ENCODE data around the gene FAM222B. TPM values are rescaled to one million over a fixed set of nuclear protein-coding genes. Genes with fewer than 3 reads are reported as not detected.
"Not testable (repeated sequence)": the region's sequence is repeated elsewhere in the genome, so short reads cannot be mapped to it uniquely, and the experiment has no call there.

FAM222B gene
- total RNA-seq, 1 experiment from 2014 or later = 18.5 TPM

GRCh38 chr17:28792877-28793661 lies 49.5 kb downstream of the FAM222B start:
- Mint-ChIP-seq H3K27ac (ENCODE audit: low read depth, unreplicated experiment) (peak overlapping the region; percentile 46), H3K4me3 (ENCODE audit: unreplicated experiment) (no peak overlapping the region), H3K36me3 (ENCODE audit: insufficient read depth, unreplicated experiment) (peaks cover 70% of the 10 kb centered on the region), H3K9me3 (ENCODE audit: unreplicated experiment) (no peaks in the 10 kb centered on the region), H3K27me3 (ENCODE audit: insufficient read depth, unreplicated experiment) (no peaks in the 10 kb centered on the region), H3K4me1 (ENCODE audit: insufficient read depth, unreplicated experiment) (peaks cover 6% of the 10 kb centered on the region)
- DNase-seq (ENCODE audit: unreplicated experiment) = no peak
- ChIA-PET CTCF (interaction anchor here (0.6 to 1.2 kb wide), 3 partner anchors 14 to 91 kb away, joined by 3 to 7 read pairs (median 3); no protein-coding TSS in a partner anchor), POLR2A (interaction anchor here (0.6 to 1.4 kb wide), 5 partner anchors 9 to 49 kb away, joined by 3 to 5 read pairs (median 4); no protein-coding TSS in a partner anchor)
- intact Hi-C loops (cut with micrococcal nuclease) = no loop called here
- TF ChIP-seq CTCF (IDR thresholded peaks at IDR 0.05; ENCODE audit: unreplicated experiment) = no peak
- BruUV-seq (replicated peaks) = no TSS peak

GRCh38 chr17:28788100-28788499 lies 54.5 kb downstream of the FAM222B start:
- POLR2A ChIA-PET = interaction anchor here (0.8 to 1.3 kb wide), 3 partner anchors 15 to 24 kb away, joined by 3 read pairs; no protein-coding TSS in a partner anchor
- Mint-ChIP-seq H3K36me3 (ENCODE audit: insufficient read depth, unreplicated experiment) (peaks cover 58% of the 10 kb centered on the region), H3K27me3 (ENCODE audit: insufficient read depth, unreplicated experiment) (no peaks in the 10 kb centered on the region), H3K9me3 (ENCODE audit: unreplicated experiment) (no peaks in the 10 kb centered on the region), H3K27ac (ENCODE audit: low read depth, unreplicated experiment) (no peak overlapping the region), H3K4me1 (ENCODE audit: insufficient read depth, unreplicated experiment) (peaks cover 2% of the 10 kb centered on the region), H3K4me3 (ENCODE audit: unreplicated experiment) (no peak overlapping the region)
- DNase-seq (ENCODE audit: unreplicated experiment) = no peak
- no peak for TF ChIP-seq CTCF (IDR thresholded peaks at IDR 0.05; ENCODE audit: unreplicated experiment)
- CTCF ChIA-PET = interaction anchor here (0.6 to 2.8 kb wide), 3 partner anchors 13 to 43 kb away, joined by 3 to 8 read pairs (median 6); no protein-coding TSS in a partner anchor
- intact Hi-C loops (cut with micrococcal nuclease) = no loop called here
- BruUV-seq (replicated peaks) = no TSS peak

- H3K27ac Mint-ChIP-seq (ENCODE audit: low read depth, unreplicated experiment) = no peak overlapping the region
- H3K9me3 Mint-ChIP-seq (ENCODE audit: unreplicated experiment) = no peaks in the 10 kb centered on the region
- peaks cover 47% of the 10 kb centered on the region for H3K36me3 Mint-ChIP-seq (ENCODE audit: insufficient read depth, unreplicated experiment)
- no peak for TF ChIP-seq CTCF (IDR thresholded peaks at IDR 0.05; ENCODE audit: unreplicated experiment)
- ChIA-PET CTCF (interaction anchor here (0.6 to 2.1 kb wide), 2 partner anchors 20 to 58 kb away, joined by 3 to 7 read pairs; no protein-coding TSS in a partner anchor), POLR2A (interaction anchor here (0.7 to 1.1 kb wide), 2 partner anchors 31 to 160 kb away, joined by 3 read pairs; no protein-coding TSS in a partner anchor)
- intact Hi-C loops (cut with micrococcal nuclease) = no loop called here
- H3K4me1 Mint-ChIP-seq (ENCODE audit: insufficient read depth, unreplicated experiment) = peaks cover under 1% of the 10 kb centered on the region
- no TSS peak for BruUV-seq (replicated peaks)
- no peak for DNase-seq (ENCODE audit: unreplicated experiment)
- no peaks in the 10 kb centered on the region for H3K27me3 Mint-ChIP-seq (ENCODE audit: insufficient read depth, unreplicated experiment)
- no peak overlapping the region for H3K4me3 Mint-ChIP-seq (ENCODE audit: unreplicated experiment)
These were observed 59.4 kb downstream of the FAM222B start for GRCh38 chr17:28783161-28783560.

GRCh38 chr17:28779601-28780000 lies 63.0 kb downstream of the FAM222B start:
- H3K9me3 Mint-ChIP-seq (ENCODE audit: unreplicated experiment); intact Hi-C loops (cut with micrococcal nuclease); DNase-seq (ENCODE audit: unreplicated experiment); H3K27ac Mint-ChIP-seq (ENCODE audit: low read depth, unreplicated experiment); H3K4me3 Mint-ChIP-seq (ENCODE audit: unreplicated experiment); H3K27me3 Mint-ChIP-seq (ENCODE audit: insufficient read depth, unreplicated experiment); BruUV-seq (replicated peaks); POLR2A ChIA-PET: not testable (repeated sequence)
- Mint-ChIP-seq H3K36me3 (ENCODE audit: insufficient read depth, unreplicated experiment) (peaks cover 37% of the 10 kb centered on the region), H3K4me1 (ENCODE audit: insufficient read depth, unreplicated experiment) (peaks cover 18% of the 10 kb centered on the region)
- CTCF ChIA-PET = interaction anchor here (2.1 kb wide), 1 partner anchor 16 kb away, joined by 7 read pairs; no protein-coding TSS in a partner anchor

All from MCF 10A (cell line).